K562 (cell line): ENCODE results near the gene CD22. TPM values are rescaled to one million over a fixed set of nuclear protein-coding genes. Genes with fewer than 3 reads are reported as not detected.

ENCODE experiments used
- CBX5 ChIP-seq: IDR thresholded peaks from 2 replicates; pipeline ENCODE4 v1.6.1; 2014; ENCODE audit warnings: low read depth, borderline replicate concordance
- HOXB6 ChIP-seq: fragments of 250-450 bp; sonication (Bioruptor Pico); IDR thresholded peaks from 2 replicates; pipeline ENCODE4 v1.5.1; 2022; ENCODE audit warnings: mild to moderate bottlenecking, borderline replicate concordance
- KDM5B ChIP-seq: fragments of 200-600 bp; sonication (generic); IDR thresholded peaks from 2 replicates; pipeline ENCODE4 v1.6.1; 2012; ENCODE audit warnings: low read depth, mild to moderate bottlenecking, moderate library complexity, low read length, control low read depth, inconsistent platforms; ENCODE audit not compliant: insufficient replicate concordance
- NCOA6 ChIP-seq: fragments of 450-650 bp; IDR thresholded peaks from 2 replicates; pipeline ENCODE4 v1.6.1; 2017; ENCODE audit warnings: mild to moderate bottlenecking
- NCOR1 ChIP-seq: fragments of 450-650 bp; IDR thresholded peaks from 2 replicates; pipeline ENCODE4 v1.6.1; 2016; ENCODE audit warnings: mild to moderate bottlenecking, moderate library complexity
- NELFE ChIP-seq: IDR thresholded peaks from 2 replicates; pipeline ENCODE4 v1.6.1; 2011; ENCODE audit warnings: mild to moderate bottlenecking; ENCODE audit not compliant: insufficient read depth, insufficient read length
- NR3C1 ChIP-seq: sonication (generic); formaldehyde crosslinking; IDR thresholded peaks from 2 replicates; pipeline ENCODE4 v1.8.1; 2022; ENCODE audit warnings: missing genetic modification reagents
- OTX1 ChIP-seq: fragments of 450-650 bp; formaldehyde crosslinking; IDR thresholded peaks from 2 replicates; pipeline ENCODE4 v1.4.0; 2022; ENCODE audit warnings: mild to moderate bottlenecking
- POLR3G ChIP-seq: IDR thresholded peaks from 2 replicates; pipeline ENCODE4 v1.6.1; 2011; ENCODE audit not compliant: insufficient read length, insufficient replicate concordance; ENCODE audit errors: extremely low read depth
- RBBP5 ChIP-seq: fragments of 200-600 bp; sonication (generic); IDR thresholded peaks from 2 replicates; pipeline ENCODE4 v1.6.1; 2012; ENCODE audit warnings: borderline replicate concordance, mild to moderate bottlenecking, low read length, control low read depth, inconsistent platforms; ENCODE audit not compliant: insufficient read depth, poor library complexity, severe bottlenecking
- RBM17 ChIP-seq: fragments of 200-400 bp; formaldehyde crosslinking; IDR thresholded peaks from 2 replicates; pipeline ENCODE4 v1.6.1; 2017; ENCODE audit warnings: low read depth, mild to moderate bottlenecking, low read length, borderline replicate concordance
- SIN3A ChIP-seq, 2 experiments: fragments of 150-350 bp in 1 of 2; IDR thresholded peaks; 2 replicates each; pipeline ENCODE4 v1.6.1; 2011 to 2016; ENCODE audit warnings: borderline replicate concordance in 2 of 2, low read depth in 2 of 2, low read length in 2 of 2, mild to moderate bottlenecking in 2 of 2, moderate library complexity in 2 of 2; ENCODE audit not compliant: control insufficient read depth in 1 of 2
- TAF15 ChIP-seq: fragments of 200-400 bp; formaldehyde crosslinking; IDR thresholded peaks from 2 replicates; pipeline ENCODE4 v1.6.1; 2017; ENCODE audit warnings: mild to moderate bottlenecking, low read depth, low read length, moderate library complexity
- XRCC4 ChIP-seq: IDR thresholded peaks from one replicate; pipeline ENCODE4 v1.6.1; 2011; ENCODE audit not compliant: insufficient read depth, insufficient read length; ENCODE audit errors: extremely low read depth
- ZC3H11A ChIP-seq: IDR thresholded peaks from 2 replicates; pipeline ENCODE4 v1.6.1; 2012; ENCODE audit warnings: low read depth, low read length, improper control_type of control experiment
- ZNF436 ChIP-seq: fragments of 250-450, 450-650 bp; sonication (Bioruptor Pico); formaldehyde crosslinking; IDR thresholded peaks from 2 replicates; pipeline ENCODE4 v1.7.0; 2020; ENCODE audit warnings: mild to moderate bottlenecking
- ZNF589 ChIP-seq: fragments of 200-800 bp; sonication (Bioruptor generic); IDR thresholded peaks from 2 replicates; pipeline ENCODE4 v1.6.1; 2016; ENCODE audit warnings: low read depth, missing genetic modification characterization, missing compliant biosample characterization
- polyA plus RNA-seq, 8 experiments: library from polyadenylated mRNA; depleted of rRNA in 4 of 8; stranded (reverse) in 5 of 8; unstranded in 3 of 8; fragments of >200 nt; fragmentation: Nextera tagmentation in 2 of 8; fragmentation: Illumina TruSeq in 1 of 8; extraction: Ambion mirVana in 2 of 8; extraction: Trizol in 1 of 8; gene quantifications; 2 replicates each; pipeline versions ENCODE4 v1.2.1 to v1.2.3, GENCODE V29; 2011 to 2014; ENCODE audit warnings: inconsistent platforms in 1 of 8, missing spikeins in 1 of 8
- total RNA-seq, 7 experiments: library from RNA; depleted of rRNA in 6 of 7; stranded (reverse); fragments of >200 nt in 6 of 7; fragmentation: Illumina TruSeq in 2 of 7; extraction: Trizol in 2 of 7; gene quantifications; 2 replicates each; pipeline versions ENCODE4 v1.2.1 to v1.2.3, GENCODE V29; 2011 to 2021; ENCODE audit warnings: low replicate concordance in 1 of 7
- TF ChIP-seq, protein P1 (sequence below), 2 experiments: fragments of 450-650 bp; IDR thresholded peaks; 2 replicates each; pipeline ENCODE4 v1.6.1; 2016
- TF ChIP-seq, protein P2 (sequence below): fragments of 450-650 bp; formaldehyde crosslinking; IDR thresholded peaks from 2 replicates; pipeline ENCODE4 v1.4.0; 2022; ENCODE audit warnings: missing genetic modification characterization
- TF ChIP-seq, protein P3 (sequence below): sonication (generic); formaldehyde crosslinking; IDR thresholded peaks from 2 replicates; pipeline ENCODE4 v1.5.0; 2020; ENCODE audit warnings: missing genetic modification reagents
- TF ChIP-seq, protein P4 (sequence below): fragments of 250-450 bp; sonication (Bioruptor Pico); IDR thresholded peaks from 2 replicates; pipeline ENCODE4 v1.8.0; 2022; ENCODE audit warnings: moderate library complexity, mild to moderate bottlenecking, inconsistent platforms
- TF ChIP-seq, protein P5 (sequence below): fragments of 450-650 bp; conservative IDR thresholded peaks from 2 replicates; pipeline ENCODE4 v1.6.1; 2016; ENCODE audit warnings: missing genetic modification characterization, low read depth, mild to moderate bottlenecking, control low read depth, missing compliant biosample characterization

Gene CD22
- total and polyA plus RNA-seq, 9 of the 15 experiments (the other 6 are each of a cell fraction or from before 2014, with no cell fraction given) = 0.29 to 5.0 (median 3.5) TPM

DNA sequence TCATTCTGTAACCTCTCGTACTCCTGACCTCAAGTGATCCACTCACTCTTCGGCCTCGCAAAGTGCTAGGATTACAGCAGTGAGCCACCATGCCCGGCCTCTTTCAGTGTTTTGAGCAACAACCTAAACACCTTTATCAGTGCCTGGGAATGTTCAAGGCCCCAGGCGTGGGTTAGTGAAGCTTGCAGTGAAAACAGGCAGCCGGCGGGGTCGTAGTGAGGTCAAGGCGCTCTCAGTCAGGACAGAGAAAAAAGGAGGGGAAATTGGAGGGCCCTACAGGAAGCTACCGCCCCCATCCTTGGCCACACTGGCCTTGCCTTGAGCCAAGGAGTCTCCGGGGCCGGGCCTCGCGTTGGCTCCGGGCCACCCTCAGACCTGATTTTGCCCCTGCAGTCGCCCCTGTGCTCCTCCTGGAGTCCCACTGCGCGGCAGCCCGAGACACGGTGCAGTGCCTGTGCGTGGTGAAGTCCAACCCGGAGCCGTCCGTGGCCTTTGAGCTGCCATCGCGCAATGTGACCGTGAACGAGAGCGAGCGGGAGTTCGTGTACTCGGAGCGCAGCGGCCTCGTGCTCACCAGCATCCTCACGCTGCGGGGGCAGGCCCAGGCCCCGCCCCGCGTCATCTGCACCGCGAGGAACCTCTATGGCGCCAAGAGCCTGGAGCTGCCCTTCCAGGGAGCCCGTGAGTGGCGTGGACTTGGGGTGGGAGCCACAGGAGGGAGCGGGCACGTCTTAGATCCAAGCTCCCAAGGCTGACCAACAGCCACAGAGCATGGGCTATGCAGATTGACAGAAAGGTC lies 19.3 kb upstream of the CD22 start (continued):
- no peak for TF ChIP-seq NCOA6
- no peak for TF ChIP-seq POLR3G
- peak; percentile 55; the same call in 1 of the 2 replicates for TF ChIP-seq NCOR1
- TF ChIP-seq ZC3H11A = no peak
- no peak for TF ChIP-seq RBM17
- TF ChIP-seq HOXB6 (CRISPR knock-in tag) = no peak
- TF ChIP-seq, protein P1, sequence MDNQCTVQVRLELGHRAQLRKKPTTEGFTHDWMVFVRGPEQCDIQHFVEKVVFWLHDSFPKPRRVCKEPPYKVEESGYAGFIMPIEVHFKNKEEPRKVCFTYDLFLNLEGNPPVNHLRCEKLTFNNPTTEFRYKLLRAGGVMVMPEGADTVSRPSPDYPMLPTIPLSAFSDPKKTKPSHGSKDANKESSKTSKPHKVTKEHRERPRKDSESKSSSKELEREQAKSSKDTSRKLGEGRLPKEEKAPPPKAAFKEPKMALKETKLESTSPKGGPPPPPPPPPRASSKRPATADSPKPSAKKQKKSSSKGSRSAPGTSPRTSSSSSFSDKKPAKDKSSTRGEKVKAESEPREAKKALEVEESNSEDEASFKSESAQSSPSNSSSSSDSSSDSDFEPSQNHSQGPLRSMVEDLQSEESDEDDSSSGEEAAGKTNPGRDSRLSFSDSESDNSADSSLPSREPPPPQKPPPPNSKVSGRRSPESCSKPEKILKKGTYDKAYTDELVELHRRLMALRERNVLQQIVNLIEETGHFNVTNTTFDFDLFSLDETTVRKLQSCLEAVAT (IDR thresholded peaks at IDR 0.05) = no peak
- TF ChIP-seq, protein P2, sequence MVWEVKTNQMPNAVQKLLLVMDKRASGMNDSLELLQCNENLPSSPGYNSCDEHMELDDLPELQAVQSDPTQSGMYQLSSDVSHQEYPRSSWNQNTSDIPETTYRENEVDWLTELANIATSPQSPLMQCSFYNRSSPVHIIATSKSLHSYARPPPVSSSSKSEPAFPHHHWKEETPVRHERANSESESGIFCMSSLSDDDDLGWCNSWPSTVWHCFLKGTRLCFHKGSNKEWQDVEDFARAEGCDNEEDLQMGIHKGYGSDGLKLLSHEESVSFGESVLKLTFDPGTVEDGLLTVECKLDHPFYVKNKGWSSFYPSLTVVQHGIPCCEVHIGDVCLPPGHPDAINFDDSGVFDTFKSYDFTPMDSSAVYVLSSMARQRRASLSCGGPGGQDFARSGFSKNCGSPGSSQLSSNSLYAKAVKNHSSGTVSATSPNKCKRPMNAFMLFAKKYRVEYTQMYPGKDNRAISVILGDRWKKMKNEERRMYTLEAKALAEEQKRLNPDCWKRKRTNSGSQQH (CRISPR knock-in tag) = peak; percentile 69; the same call in 1 of the 2 replicates
- TF ChIP-seq KDM5B = no peak
- peak; percentile 91 for TF ChIP-seq ZNF589 (CRISPR knock-in tag)
- TF ChIP-seq RBBP5 = no peak
- TF ChIP-seq, protein P3, sequence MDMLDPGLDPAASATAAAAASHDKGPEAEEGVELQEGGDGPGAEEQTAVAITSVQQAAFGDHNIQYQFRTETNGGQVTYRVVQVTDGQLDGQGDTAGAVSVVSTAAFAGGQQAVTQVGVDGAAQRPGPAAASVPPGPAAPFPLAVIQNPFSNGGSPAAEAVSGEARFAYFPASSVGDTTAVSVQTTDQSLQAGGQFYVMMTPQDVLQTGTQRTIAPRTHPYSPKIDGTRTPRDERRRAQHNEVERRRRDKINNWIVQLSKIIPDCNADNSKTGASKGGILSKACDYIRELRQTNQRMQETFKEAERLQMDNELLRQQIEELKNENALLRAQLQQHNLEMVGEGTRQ (CRISPR knock-in tag) = no peak
- no peak for TF ChIP-seq SIN3A (IDR thresholded peaks at IDR 0.05; ENCODE audit: borderline replicate concordance in 2 of 2, control insufficient read depth in 1 of 2, low read depth in 2 of 2, low read length in 2 of 2)
- no peak for TF ChIP-seq XRCC4
- TF ChIP-seq TAF15 = no peak
- TF ChIP-seq OTX1 (CRISPR knock-in tag) = no peak
- TF ChIP-seq NR3C1 (CRISPR knock-in tag) = 0 out of 2 replicates have a peak, but pooled peaks have one; percentile 66
- TF ChIP-seq, protein P4, sequence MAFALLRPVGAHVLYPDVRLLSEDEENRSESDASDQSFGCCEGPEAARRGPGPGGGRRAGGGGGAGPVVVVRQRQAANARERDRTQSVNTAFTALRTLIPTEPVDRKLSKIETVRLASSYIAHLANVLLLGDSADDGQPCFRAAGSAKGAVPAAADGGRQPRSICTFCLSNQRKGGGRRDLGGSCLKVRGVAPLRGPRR (CRISPR knock-in tag) = no peak
- TF ChIP-seq CBX5 = no peak
- no peak for TF ChIP-seq ZNF436 (CRISPR knock-in tag)
- TF ChIP-seq, protein P5, sequence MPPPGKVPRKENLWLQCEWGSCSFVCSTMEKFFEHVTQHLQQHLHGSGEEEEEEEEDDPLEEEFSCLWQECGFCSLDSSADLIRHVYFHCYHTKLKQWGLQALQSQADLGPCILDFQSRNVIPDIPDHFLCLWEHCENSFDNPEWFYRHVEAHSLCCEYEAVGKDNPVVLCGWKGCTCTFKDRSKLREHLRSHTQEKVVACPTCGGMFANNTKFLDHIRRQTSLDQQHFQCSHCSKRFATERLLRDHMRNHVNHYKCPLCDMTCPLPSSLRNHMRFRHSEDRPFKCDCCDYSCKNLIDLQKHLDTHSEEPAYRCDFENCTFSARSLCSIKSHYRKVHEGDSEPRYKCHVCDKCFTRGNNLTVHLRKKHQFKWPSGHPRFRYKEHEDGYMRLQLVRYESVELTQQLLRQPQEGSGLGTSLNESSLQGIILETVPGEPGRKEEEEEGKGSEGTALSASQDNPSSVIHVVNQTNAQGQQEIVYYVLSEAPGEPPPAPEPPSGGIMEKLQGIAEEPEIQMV (tag) = peak; percentile 57; the same call in 1 of the 2 replicates
- no peak for TF ChIP-seq NELFE
